Measurements from ENCODE around the gene FAM228B. TPM values are rescaled to one million over a fixed set of nuclear protein-coding genes. Genes with fewer than 3 reads are reported as not detected.

The FAM228B gene
- total RNA-seq, 1 donor from 2014 or later, result 29.6 TPM

GRCh38 chr2:24210106-24210455 lies 86.8 kb downstream of the FAM228B start:
- intact Hi-C loops (cut with micrococcal nuclease), result no loop called here
- no peak for DNase-seq
- no peaks in the 10 kb centered on the region for H3K27me3 ChIP-seq (ENCODE audit: low read depth)
- H3K4me3 ChIP-seq, result no peak overlapping the region
- H3K4me1 ChIP-seq, result no peaks in the 10 kb centered on the region
- H3K9me3 ChIP-seq (replicated peaks), result no peaks in the 10 kb centered on the region
- H3K27ac ChIP-seq (replicated peaks), result no peak overlapping the region
- TF ChIP-seq CTCF (IDR thresholded peaks at IDR 0.05; ENCODE audit: borderline replicate concordance), result no peak
- peaks cover 91% of the 10 kb centered on the region for H3K36me3 ChIP-seq

- TF ChIP-seq CTCF (IDR thresholded peaks at IDR 0.05; ENCODE audit: borderline replicate concordance), result no peak
- H3K4me3 ChIP-seq, result no peak overlapping the region
- no peaks in the 10 kb centered on the region for H3K9me3 ChIP-seq (replicated peaks)
- intact Hi-C loops (cut with micrococcal nuclease), result no loop called here
- H3K27me3 ChIP-seq (ENCODE audit: low read depth), result no peaks in the 10 kb centered on the region
- DNase-seq, result no peak
- peaks cover 91% of the 10 kb centered on the region for H3K36me3 ChIP-seq
- H3K27ac ChIP-seq (replicated peaks), result no peak overlapping the region
- no peaks in the 10 kb centered on the region for H3K4me1 ChIP-seq
Measured at GRCh38 chr2:24210723-24211122, 87.5 kb downstream of the FAM228B start.

DNA sequence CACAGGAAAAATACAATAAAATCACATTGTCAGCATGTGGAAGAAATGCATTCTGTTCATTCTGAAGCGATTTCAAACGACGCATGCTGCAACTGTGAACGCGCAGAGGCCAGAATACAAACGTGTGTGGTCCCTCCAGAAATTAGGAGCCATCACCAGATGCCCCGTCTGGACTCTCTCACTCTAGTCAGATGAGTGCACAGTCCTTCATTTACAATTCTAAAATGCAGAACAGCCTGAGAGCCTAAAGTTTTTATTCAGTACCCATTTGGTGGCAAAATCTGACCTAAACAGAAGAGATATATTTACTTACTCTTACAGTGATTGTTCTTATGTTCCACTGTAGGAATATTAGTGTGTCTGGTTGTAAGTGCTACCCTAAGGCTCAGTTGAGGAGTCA lies 88.1 kb downstream of the FAM228B start:
- no peak for TF ChIP-seq CTCF (IDR thresholded peaks at IDR 0.05; ENCODE audit: borderline replicate concordance)
- peaks cover 92% of the 10 kb centered on the region for H3K36me3 ChIP-seq

DNA sequence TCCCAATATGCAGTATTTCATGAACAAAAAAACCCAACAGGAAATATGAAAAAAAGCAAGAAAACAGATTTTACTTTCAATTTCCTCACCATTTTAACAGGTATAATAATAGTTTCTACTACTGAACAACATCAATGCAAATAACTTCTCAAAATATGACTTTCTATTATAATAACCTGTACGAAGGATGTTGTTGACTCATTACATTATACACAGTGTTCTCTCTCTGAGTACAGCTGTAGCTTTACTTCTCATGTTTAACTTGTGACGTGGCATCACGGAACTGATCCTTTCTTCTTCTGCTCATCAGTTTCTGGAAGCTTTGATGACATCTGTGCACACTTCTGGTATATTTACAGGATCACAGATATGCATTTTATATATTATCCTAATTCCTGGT lies 91.6 kb downstream of the FAM228B start:
- H3K27me3 ChIP-seq (ENCODE audit: low read depth), result no peaks in the 10 kb centered on the region
- H3K4me1 ChIP-seq, result no peaks in the 10 kb centered on the region
- intact Hi-C loops (cut with micrococcal nuclease), result no loop called here
- DNase-seq, result no peak
- H3K4me3 ChIP-seq, result no peak overlapping the region
- TF ChIP-seq CTCF (IDR thresholded peaks at IDR 0.05; ENCODE audit: borderline replicate concordance), result no peak
- no peak overlapping the region for H3K27ac ChIP-seq (replicated peaks)
- no peaks in the 10 kb centered on the region for H3K9me3 ChIP-seq (replicated peaks)
- H3K36me3 ChIP-seq, result peaks cover 92% of the 10 kb centered on the region

More for the DNA sequence above, 88.1 kb downstream of the FAM228B start:
- no peak for DNase-seq
- no peak overlapping the region for H3K4me3 ChIP-seq
- H3K27me3 ChIP-seq (ENCODE audit: low read depth), result no peaks in the 10 kb centered on the region
- no peak overlapping the region for H3K27ac ChIP-seq (replicated peaks)
- intact Hi-C loops (cut with micrococcal nuclease), result no loop called here
- H3K4me1 ChIP-seq, result no peaks in the 10 kb centered on the region
- no peaks in the 10 kb centered on the region for H3K9me3 ChIP-seq (replicated peaks)

Other genes starting within 250 kb of the FAM228B start
- 7.9 TPM for gene ATAD2B, start 196.3 kb upstream of the FAM228B start, total RNA-seq
- gene UBXN2A, start 183.0 kb upstream of the FAM228B start, total RNA-seq, result 18.5 TPM
- 0.16 TPM for gene MFSD2B, start 113.4 kb upstream of the FAM228B start, total RNA-seq
- gene WDCP, start 76.1 kb upstream of the FAM228B start, total RNA-seq, result 8.6 TPM
- 2.1 TPM for gene FKBP1B, start 73.7 kb upstream of the FAM228B start, total RNA-seq
- gene SF3B6, start 47.1 kb upstream of the FAM228B start, total RNA-seq, result 59.7 TPM
- 7.5 TPM for gene TP53I3, start 38.6 kb upstream of the FAM228B start, total RNA-seq
- gene PFN4, start 135 bp upstream of the FAM228B start, total RNA-seq, result 0.74 TPM
- gene FAM228A, start 51.6 kb downstream of the FAM228B start, total RNA-seq, result 0.11 TPM
- 24.4 TPM for gene ITSN2, start 237.1 kb downstream of the FAM228B start, total RNA-seq

Measured in left ventricle myocardium inferior (tissue), 1 donor.